Progenitor cell of endocrine pancreas (in vitro differentiated cells): ENCODE results near the gene INPP4A. TPM values are rescaled to one million over a fixed set of nuclear protein-coding genes. Genes with fewer than 3 reads are reported as not detected.

Experiments
- DNase-seq: peaks from one replicate; pipeline ENCODE4 v3.0.0; 2021; ENCODE audit warnings: low spot score; ENCODE audit not compliant: unreplicated experiment
- H3K27ac Mint-ChIP-seq: 2 replicates; pipeline ENCODE4 v1.8.0; 2021; ENCODE audit warnings: mild to moderate bottlenecking, moderate library complexity, mixed read lengths
- H3K27me3 Mint-ChIP-seq: 2 replicates; pipeline ENCODE4 v1.8.0; 2021; ENCODE audit warnings: mixed read lengths
- H3K36me3 Mint-ChIP-seq: 2 replicates; pipeline ENCODE4 v1.8.0; 2022; ENCODE audit warnings: mixed read lengths; ENCODE audit not compliant: insufficient read depth
- H3K4me1 Mint-ChIP-seq: 2 replicates; pipeline ENCODE4 v1.8.0; 2021; ENCODE audit warnings: low read depth, mixed read lengths
- H3K4me3 Mint-ChIP-seq: 2 replicates; pipeline ENCODE4 v1.8.0; 2021; ENCODE audit warnings: low read depth, mild to moderate bottlenecking, moderate library complexity, mixed read lengths
- H3K9me3 Mint-ChIP-seq: 2 replicates; pipeline ENCODE4 v1.8.0; 2021; ENCODE audit warnings: low read depth, mixed read lengths
- total RNA-seq: library from RNA; stranded (reverse); gene quantifications from 2 replicates; pipeline ENCODE4 v1.2.1, GENCODE V29; 2021
- TF ChIP-seq, protein P1 (sequence below): fragments of 200-600 bp; sonication (generic); IDR thresholded peaks from one replicate; pipeline ENCODE4 v1.5.0; 2021; ENCODE audit warnings: antibody characterized with exemption, mild to moderate bottlenecking; ENCODE audit not compliant: unreplicated experiment

The INPP4A gene
- total RNA-seq, 1 donor from 2014 or later = 33.0 TPM

GRCh38 chr2:98479371-98479770 lies 34.7 kb downstream of the INPP4A start:
- Mint-ChIP-seq H3K27me3 (no peaks in the 10 kb centered on the region), H3K27ac (no peak overlapping the region), H3K4me1 (peaks cover 5% of the 10 kb centered on the region), H3K4me3 (no peak overlapping the region), H3K9me3 (no peaks in the 10 kb centered on the region), H3K36me3 (no peaks in the 10 kb centered on the region)
- TF ChIP-seq, protein P1, sequence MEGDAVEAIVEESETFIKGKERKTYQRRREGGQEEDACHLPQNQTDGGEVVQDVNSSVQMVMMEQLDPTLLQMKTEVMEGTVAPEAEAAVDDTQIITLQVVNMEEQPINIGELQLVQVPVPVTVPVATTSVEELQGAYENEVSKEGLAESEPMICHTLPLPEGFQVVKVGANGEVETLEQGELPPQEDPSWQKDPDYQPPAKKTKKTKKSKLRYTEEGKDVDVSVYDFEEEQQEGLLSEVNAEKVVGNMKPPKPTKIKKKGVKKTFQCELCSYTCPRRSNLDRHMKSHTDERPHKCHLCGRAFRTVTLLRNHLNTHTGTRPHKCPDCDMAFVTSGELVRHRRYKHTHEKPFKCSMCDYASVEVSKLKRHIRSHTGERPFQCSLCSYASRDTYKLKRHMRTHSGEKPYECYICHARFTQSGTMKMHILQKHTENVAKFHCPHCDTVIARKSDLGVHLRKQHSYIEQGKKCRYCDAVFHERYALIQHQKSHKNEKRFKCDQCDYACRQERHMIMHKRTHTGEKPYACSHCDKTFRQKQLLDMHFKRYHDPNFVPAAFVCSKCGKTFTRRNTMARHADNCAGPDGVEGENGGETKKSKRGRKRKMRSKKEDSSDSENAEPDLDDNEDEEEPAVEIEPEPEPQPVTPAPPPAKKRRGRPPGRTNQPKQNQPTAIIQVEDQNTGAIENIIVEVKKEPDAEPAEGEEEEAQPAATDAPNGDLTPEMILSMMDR = no peak
- no peak for DNase-seq

DNA sequence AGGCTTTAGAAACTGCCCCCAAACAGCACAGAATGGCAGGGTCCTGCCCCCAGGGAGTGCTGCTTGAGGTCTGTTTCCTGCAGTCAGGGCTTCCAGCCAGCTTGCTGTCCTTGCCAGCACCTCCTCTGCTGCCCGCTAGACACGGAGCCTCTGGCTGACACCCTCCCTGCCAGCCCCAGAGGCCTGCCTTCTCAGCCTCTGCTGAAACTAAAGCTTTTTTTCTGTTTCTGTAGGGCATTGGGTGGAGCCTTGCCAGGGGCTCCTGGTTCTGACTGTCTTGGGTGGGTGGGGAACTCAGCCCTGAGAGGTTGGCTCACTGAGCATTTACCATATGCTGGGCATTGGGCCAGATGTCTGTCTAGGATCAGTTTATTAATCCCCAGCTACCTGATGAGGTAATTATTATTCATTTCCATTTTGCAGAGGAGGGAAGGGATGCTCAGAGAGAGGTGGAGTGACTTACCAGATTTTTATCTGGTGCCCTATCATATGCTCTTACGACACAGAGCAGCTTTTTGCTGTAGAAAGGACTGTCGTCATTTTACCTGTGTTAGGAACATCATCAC lies 35.4 kb downstream of the INPP4A start:
- Mint-ChIP-seq H3K27ac (no peak overlapping the region), H3K4me1 (peaks cover 12% of the 10 kb centered on the region), H3K9me3 (no peaks in the 10 kb centered on the region), H3K4me3 (no peak overlapping the region), H3K36me3 (no peaks in the 10 kb centered on the region), H3K27me3 (no peaks in the 10 kb centered on the region)
- DNase-seq = no peak
- TF ChIP-seq, protein P1 = no peak

GRCh38 chr2:98480598-98480997 lies 35.9 kb downstream of the INPP4A start:
- DNase-seq = no peak
- Mint-ChIP-seq H3K9me3 (no peaks in the 10 kb centered on the region), H3K4me1 (peaks cover 15% of the 10 kb centered on the region), H3K27ac (no peak overlapping the region), H3K4me3 (no peak overlapping the region), H3K27me3 (no peaks in the 10 kb centered on the region), H3K36me3 (no peaks in the 10 kb centered on the region)
- TF ChIP-seq, protein P1 = no peak

DNA sequence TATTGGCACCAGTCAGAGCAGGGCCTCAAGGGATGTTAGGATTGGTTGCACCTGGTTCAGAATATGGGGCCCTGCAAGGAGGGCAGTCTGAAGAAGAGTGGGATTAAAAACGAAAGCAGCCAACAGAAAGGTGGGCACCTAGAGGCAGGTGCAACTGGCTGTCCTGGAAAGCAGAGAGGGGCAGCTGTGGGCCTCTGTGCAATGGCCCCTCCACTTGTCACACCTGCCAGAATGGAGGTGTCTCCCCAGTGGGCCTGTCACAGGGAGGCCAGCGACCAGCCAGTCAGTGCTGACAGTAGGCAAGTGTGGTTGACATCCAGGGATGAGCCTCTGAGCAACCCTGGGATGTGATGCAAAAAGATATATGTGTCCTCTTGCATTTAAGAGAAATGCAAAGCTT lies 37.7 kb downstream of the INPP4A start:
- no peak overlapping the region for H3K4me3 Mint-ChIP-seq
- H3K4me1 Mint-ChIP-seq = peaks cover 15% of the 10 kb centered on the region
- no peak overlapping the region for H3K27ac Mint-ChIP-seq
- TF ChIP-seq, protein P1 = no peak
- H3K36me3 Mint-ChIP-seq = no peaks in the 10 kb centered on the region
- H3K27me3 Mint-ChIP-seq = no peaks in the 10 kb centered on the region
- DNase-seq = no peak
- no peaks in the 10 kb centered on the region for H3K9me3 Mint-ChIP-seq

DNA sequence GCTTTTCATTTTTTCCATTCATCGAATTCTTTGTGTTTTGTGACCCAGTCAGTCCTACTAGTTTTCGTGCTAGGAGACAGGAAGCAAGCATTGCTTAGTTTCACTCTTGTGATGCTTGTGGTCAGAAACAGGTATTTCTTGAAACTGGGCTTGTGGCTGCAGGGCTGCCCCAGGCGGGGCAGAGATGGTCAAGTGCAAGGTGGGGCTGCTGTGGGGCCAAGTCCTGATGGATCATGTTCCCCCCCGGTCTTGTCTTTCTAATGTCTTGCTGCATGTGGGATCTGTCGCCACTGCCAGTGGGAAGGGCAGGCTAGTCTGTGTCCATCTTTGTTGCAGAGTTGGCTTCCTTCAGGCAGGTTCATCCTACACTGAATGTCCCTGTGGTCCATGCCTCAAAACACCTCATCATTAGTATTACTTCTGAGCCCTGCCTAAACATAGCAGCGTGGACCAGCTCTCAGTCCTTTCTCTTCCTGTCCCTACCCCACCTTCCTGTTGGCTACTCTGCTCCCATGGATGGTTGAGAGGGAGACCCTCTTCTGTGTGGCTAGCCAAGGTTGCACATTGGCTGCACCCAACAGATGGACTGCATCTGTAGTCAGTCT lies 38.7 kb downstream of the INPP4A start:
- no peak overlapping the region for H3K27ac Mint-ChIP-seq
- DNase-seq = no peak
- H3K4me3 Mint-ChIP-seq = no peak overlapping the region
- H3K4me1 Mint-ChIP-seq = peaks cover 19% of the 10 kb centered on the region
- no peaks in the 10 kb centered on the region for H3K27me3 Mint-ChIP-seq
- no peaks in the 10 kb centered on the region for H3K36me3 Mint-ChIP-seq
- no peaks in the 10 kb centered on the region for H3K9me3 Mint-ChIP-seq
- TF ChIP-seq, protein P1 = no peak
